NCI-H1105 treated with DMSO at 0.1 percent for 48 hours (cell line): ENCODE measurements around the gene KIF2C.
"Not testable (repeated sequence)": the region's sequence is repeated elsewhere in the genome, so short reads cannot be mapped to it uniquely, and the experiment has no call there.

Experiments used
- DNase-seq: peaks from one replicate; lab custom pipeline; 2025; lab: John Stamatoyannopoulos, UW

The KIF2C gene

DNA sequence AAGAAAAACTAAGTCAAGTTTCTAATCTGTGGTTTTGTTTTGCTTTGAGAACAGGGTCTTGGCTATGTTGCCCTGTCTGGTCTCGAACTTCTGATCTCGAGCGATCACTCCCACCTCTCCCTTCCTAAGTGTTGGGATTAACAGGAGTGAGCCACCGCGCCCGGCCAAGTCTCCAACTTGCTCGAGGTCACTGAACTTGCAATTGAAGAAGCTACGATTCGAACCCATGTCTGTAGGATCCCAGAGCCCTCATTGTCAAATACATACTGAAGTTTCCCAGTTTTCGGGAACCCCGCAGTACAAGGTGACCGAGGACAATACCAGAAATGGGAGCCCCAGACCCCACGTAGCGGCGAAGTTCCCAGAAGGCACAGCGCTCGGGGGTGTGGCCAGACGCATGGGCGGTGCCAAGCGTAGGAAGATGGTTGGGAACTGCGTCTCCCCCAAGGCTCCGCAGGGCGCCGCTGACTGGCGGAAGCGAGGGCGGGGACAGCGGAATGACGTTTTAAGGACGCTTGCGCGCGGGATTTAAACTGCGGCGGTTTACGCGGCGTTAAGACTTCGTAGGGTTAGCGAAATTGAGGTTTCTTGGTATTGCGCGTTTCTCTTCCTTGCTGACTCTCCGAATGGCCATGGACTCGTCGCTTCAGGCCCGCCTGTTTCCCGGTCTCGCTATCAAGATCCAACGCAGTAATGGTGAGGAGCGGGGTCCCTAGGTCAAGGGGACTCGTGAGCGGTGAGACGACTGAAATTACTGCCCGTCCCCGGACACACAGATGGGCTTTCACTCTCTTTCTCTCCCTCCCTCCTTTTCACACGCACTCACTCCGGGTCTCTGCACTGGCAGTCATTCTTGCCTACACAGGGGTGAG, at the start of gene KIF2C:
Gene KIF2C, plus strand, starts transcription at position 531 of the 872 bp plus-strand sequence. Its CDS starts 96 bp downstream, at position 627.
- DNase-seq: peak; percentile 98

DNA sequence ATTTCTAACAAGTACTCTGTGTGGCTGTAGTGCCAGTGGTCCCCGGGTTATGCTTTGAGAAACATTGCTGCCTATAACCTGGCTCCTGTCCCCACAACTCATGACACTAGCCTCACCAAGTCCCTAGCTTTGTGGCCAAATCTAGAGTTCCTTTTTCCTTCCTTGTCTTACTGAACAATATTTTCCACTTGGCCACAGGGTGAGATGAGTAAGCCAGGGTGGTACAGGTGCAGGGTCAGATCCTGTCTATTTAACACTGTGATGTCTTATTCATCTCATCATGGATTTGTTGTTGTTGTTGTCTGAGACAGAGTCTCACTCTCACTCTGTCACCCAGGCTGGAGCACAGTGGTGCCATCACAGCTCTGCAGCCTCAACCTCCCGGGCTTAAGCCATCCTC, 46.5 kb upstream of the KIF2C start:
- no peak for DNase-seq

DNA sequence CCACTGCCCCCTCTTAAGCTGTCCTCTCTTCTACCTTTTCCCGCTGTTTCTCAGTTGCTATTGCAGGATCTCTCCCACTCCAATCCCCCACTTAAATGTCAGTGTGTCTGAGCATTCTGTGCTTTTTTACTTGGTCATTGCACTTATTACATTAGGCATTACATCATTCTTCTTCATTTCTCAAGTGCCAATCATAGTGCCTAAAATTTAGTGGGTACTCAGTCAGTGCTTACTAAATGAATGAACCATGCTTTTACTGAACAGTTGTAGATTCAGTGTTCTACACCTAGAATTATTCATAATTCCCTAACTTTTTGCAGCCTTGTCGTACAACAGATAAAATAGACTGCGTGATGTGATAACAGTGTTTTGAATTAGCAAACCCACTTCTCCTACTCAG, 45.7 kb upstream of the KIF2C start:
- DNase-seq: no peak

DNA sequence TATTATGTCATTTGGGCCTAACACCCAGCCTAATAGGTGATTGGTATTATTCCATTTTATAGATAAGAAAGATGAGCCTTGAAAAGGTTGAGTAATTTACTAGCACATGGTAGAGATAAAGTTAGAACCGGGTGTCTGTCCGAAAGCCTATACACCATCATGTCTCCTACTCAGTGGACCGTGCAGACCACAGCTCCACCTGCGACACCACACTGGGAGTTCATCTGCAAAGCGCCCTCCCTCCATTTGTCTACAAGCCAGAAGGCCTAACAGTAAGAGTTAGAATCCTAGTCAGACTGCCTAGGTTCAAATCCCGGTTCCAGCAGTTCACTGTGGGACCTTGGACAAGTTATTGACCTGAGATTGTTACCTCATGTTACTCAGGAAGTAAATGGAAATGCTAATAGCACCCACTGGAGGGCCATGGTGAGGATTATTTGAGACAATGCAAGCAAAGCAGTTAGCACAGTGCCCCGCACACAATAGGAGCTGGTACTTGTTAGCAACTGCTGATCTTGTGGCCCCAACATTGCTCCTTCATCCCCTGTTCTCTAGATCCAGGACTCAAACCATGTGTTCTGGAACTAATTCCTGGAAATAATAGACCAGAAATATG, 44.7 kb upstream of the KIF2C start:
- no peak for DNase-seq

DNA sequence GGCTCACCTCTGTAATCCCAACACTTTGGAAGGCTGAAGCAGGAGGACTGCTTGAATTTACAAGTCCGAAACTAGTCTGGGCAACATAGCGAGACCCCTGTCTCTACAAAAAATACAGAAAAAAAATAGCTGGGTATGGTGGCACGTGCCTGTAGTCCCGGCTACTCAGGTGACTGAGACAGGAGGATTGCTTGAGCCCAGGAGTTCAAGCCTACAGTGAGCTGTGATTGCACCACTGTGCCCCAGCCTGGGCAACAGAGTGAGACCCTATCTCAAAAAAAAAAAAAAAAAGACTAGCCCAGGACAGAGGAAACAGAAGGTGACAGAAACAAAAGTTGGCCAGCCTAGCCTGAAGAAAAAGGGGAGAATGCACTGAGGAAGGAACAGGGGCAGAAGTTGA, 44.0 kb upstream of the KIF2C start:
- DNase-seq: no peak

DNA sequence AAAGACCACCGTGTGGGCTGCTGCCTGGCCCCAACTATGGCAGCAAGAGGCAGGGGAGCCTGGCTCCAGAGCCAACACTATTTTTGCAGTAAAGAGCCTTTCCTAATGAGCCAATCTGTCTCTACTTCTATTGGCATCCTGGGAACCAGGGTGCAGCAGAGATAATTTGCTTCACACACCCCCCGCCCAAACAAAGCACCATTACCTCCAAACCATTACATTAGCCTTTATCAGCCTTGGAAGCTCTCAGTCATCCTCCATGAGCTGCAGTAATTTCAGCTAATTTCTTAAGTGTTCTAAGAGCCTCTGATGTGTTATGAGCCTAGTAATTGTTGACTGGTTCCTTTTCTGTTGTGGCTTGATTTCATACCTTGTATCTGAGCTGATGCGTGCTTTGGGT, 43.5 kb upstream of the KIF2C start:
- no peak for DNase-seq

DNA sequence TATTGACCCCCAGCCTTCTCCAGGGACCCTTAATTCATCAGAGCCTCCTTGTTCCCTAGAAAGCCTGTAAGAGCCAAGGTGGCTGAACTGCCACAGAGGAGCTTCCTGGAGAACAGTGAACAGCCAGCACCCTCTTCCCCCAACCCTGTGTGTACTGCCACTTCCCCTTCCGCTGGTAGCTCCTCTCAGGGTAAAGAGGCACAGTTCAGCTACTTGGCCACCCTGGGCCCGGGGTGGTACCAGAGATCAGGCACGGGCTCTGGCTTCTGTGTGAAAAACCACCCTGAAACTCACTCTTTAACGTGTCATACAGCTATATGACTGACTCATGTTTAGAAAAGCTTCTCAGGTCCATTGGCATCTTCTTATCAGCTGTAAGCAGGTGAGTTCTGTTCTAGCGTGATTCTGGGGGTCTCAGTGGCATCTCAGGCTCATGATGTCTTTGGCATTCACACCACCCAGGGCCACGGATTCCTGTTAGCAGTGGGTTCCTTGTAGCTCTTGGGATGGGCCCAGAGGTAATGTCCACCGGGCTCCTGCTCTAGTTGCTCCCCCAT, 42.8 kb upstream of the KIF2C start:
- no peak for DNase-seq

DNA sequence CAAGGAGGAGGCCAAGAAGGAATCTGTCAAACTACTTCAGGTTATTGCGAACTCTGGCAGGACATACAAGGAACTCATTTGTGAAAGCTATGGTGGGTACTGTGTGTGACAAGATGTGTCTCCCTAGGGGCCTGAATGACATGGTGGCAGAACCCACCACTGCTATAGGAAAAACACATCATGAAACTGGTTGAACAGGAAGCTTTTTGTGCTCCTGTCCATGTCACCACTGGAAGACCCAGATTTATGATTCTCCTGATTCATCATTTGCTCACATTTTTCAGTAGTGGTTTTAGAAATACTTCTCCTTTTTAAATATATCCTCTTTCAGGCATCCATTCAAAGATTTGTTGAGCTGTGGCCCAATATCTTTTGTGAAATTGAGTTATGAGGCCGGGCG, 41.5 kb upstream of the KIF2C start:
- no peak for DNase-seq

DNA sequence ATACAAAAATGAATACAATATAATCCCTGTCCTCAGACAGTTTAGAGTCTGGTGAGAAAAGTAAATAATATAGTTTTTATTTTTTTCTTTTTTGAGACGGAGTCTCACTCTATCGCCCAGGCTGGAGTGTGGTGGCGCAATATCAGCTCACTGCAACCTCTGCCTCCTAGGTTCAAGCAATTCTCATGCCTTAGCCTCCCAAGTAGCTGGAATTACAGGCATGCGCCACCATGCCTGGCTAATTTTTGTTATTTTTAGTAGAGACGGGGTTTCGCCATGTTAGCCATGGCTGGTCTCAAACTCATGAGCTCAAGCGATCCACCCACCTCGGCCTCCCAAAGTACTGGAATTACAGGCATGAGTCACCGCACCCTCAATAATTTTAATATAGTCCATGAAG, 40.3 kb upstream of the KIF2C start:
- DNase-seq: not testable (repeated sequence)

DNA sequence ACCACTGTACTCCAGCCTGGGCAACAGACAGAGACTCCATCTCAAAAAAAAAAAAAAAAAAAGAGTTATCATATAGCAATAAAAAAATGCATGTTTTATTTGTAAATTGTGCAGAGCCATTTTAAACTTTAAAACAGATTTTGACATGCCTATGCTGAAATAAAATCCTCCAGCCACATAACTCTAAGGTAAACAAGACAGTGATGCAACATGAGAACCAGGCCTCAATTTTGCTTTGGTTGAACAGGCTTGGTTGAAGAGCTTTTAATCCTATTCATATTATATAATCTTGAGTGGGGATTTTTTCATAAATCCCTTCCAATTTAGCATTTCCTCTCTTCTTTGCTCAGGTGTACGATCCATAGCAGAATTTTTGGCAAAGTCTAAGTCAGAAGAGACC, 39.1 kb upstream of the KIF2C start:
- DNase-seq: no peak

DNA sequence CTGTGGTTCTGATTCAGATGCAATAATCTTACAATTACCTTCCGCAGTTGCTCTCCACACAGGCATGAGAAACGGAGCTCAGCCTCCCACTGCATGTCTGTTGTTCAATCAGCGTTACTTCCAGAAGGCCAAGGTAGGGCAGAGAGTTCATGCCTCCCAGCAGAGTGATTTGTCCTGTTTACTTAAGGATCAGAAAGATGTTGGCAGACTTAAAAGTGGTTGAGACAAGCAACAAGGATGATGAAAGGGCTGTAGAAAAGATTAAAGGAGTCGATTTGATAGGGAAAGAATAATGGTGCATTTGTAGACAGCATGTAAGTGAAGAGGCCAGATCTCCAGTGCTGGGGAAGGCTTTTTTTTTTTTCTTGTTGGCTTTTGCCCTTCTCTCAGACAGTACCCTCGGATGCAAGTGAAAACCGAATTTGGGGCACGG, 38.5 kb upstream of the KIF2C start:
- no peak for DNase-seq

DNA sequence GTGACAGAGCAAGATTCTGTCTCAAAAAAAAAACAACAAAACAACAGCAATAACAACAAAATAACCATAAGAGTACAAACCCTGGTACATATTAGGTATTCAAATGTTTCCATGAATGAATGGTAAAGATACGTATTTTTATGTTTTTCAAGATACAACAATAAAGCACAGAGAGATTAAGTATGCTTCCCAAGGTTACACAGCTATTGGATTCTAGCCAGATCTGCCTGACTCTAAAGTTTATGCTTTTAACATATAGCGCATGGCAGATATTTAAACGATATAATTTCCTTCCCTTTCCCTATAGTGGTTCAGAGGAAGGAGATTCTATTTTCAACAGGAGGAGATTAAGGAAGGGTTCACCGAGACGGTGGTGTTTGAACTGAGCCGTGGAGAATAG, 34.2 kb upstream of the KIF2C start:
- no peak for DNase-seq

DNA sequence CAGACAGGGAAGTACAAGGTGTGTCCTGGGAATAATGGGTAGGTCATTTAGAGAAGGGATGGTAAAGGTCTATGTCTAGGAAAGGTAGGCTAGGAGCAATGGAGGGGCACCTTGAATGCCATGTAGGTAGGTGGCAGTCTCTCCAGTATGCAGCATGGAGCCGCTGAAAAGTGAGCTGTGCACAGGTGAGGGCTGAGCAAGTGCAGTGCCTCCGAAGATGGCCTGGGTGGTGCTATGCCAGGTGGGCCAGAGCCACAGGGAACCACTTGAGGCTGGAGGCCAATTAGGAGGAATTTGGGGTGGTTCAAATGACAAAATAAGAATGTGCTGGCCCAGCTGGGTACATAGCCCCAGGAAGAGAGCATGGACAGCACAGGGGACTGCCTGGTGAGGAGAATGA, 33.7 kb upstream of the KIF2C start:
- DNase-seq: no peak

DNA sequence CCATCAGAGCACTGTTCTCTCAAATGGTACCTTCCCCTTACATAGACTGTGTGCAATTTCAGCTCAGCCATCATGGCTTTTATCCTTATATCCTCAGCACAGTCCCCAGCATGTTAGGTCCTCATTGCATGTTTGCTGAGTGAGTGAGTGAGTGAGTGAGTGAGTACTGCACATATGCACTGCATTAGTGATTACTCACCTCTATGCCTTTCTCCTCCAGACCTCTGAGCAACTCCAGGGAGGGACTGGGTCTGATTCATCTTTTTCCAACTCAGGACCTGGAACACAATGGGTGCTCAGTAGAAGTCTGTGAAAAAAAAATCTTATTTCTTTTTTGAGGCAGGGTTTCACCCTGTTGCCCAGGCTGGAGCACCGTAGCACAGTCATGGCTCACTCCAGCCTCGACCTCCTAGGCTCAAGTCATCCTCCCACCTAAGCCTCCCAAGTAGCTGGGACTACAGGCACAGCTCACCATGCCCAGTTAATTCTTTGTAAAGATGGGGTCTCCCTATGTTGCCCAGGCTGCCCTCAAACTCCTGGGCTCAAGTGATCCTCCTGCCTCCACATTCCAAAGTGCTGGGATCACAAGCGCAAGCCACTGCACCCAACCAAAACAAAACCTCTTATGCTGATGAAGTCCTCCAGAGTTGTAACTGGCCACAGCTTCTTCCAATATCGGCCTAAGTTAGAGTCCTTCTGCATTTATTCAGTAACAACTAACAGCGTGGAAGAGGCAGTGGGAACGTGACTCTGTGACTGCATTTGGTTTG, 32.3 kb upstream of the KIF2C start:
- DNase-seq: no peak

DNA sequence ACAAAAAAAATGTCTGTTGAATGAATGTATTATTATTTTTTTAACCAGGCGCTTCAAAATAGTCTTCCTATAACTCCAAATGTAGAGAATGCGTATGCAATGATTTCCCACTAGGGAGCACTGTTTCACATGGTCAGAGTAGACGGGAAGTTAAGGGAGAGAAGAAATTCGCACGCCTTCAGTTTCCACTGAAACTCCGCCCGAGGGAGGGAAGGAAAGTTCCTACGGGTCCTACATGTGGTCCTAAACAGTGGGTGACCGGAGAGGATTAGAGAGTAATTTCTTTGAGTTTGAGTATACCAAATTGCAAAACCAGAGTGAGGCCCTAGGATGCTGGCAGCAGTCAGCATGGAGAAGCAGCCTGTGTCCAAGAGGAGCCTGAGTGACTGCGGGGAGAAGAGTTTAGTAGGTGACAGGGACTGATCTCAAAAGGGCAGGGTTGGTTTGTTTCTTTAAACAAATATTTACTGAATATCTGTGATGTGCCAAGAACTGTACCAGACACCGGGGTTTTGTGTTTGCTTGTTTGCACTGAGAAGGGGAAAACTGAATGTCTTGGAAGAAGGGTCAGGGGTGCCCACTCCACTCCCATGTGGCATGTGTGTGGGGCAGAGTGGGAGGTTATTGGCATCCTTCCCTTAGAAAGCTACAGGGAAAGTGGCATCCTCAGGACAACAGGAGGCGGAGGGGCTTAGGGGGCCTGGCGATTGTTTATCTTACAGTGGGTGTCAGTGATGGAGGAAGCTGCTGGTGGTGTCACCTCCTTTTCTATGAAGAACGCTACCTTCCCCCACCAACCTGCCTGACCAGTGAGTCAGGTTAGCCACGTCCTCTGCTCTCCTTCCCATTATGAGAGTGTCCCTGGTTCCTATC, 31.4 kb upstream of the KIF2C start:
- no peak for DNase-seq

DNA sequence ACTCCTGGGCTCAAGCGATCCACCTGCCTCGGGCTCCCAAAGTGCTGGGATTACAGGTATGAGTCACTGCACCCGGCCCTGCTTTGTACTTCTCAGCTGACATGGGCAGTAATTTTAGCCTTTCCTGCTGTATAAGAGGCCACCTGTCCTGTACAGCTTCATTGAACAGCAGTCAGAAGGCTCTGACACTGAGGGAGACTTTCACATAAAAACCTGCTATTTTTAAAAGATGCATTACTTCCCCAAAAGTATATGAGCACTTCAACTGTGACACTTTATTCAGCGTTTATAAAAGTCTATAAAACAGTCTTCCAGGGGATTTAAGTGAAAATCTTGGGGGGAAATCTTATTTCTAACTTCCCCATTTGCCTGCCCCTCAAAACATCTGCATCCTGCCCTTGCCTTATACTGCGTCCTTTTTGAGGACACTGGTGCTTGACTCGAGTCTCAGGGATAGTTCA, 26.3 kb upstream of the KIF2C start:
- no peak for DNase-seq

DNA sequence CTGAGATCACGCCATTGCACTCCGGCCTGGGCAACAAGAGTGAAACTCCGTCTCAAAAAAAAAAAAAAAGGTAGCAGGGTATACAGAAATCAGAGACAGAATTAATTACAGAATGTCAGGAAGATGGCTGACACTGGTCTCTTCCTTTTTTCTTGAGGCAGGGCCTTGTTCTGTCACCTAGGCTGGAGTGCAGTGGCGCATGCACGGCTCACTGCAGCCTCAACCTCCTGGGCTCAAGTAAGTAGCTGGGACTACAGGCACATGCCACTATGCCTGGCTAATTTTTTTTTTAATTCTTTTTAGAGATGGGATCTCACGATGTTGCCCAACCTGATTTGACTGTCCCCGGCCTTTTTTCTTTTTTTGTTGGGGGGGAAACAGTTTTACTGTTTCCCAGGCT, 25.1 kb upstream of the KIF2C start:
- DNase-seq: no peak

DNA sequence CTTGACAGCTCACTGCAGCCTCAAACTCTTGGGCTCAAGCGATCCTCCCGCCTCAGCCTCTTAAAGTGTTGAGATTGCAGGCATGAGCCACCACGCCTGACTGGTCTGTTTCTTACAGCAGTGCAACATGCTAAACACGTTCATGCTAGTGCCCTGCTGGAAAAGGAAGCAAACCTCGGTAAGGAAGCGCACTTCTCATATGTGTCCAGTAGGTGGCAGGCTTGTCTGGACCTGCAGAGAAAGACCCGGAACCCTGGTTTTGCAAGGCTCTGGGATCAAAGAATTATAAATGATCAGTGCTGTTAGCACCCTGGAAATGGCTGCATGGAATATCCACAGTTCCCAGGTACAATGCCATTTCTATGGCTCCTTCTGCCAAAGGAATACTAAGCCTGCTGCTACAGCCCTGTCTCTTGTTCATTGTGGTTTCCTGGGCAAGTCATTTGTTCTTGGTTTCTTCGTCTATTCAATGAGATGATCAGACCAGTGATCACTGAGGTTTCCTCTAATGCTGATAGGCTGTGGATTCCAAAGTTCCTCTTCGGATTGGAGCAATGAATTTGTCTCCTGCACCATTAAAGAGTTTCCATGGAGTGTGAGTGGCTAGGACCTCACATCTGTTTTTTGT, 24.6 kb upstream of the KIF2C start:
- DNase-seq: peak; percentile 70

DNA sequence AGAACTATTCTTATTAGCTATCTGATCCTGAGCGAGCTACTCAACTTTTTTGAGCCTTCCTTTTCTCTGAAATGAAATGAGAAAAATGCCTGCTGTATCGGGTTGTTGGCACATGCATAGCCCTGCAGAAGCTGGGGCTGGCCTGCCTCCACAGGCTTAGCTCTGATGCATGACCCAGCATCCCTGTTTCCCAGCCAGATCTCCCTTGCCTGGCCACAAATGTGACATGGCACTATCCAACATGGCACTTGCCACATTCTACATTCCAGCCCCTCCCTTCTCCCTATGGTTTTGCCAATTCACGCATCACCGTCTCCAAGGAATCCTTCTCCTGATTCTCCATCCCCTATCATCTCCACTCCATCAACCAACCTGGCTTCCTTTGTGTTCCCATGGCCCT, 22.5 kb upstream of the KIF2C start:
- DNase-seq: no peak

DNA sequence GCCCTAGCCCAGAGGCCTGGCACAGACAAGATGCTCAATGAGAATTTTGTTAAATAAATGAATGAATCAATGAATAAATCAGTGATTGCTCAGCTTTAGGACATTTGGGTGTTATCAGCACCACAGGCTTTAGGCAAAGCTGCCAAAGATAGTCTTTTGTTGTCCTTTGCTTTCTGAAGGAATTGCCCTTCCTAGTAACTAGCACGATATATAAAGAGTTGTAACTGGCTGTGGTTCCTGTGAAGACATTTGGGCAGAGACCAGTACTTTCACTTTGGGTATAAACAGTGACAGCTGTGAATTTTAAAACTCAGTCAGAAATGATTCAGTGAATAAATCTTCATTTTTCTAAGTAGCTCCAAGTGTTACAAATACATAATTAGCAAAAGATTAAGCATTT, 22.0 kb upstream of the KIF2C start:
- DNase-seq: no peak

DNA sequence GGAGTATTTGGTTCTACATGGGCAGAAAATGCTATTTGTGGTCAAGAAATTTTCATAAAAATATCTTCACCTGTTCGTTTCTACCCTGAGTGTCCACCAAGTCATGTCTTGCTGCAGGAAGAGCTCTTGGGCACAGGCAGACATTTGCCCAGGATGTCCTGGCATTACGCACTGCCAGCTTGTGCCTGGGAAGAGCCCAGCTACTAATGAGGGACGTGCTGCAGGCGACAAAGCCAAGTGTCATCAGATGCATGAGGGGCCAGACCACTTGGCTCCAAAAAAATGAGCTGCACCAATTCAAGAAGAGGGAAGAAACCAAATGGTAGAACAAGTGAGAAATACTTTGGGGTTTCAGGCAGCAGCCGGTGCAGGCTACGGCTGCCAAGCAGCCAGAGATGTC, 21.5 kb upstream of the KIF2C start:
- DNase-seq: no peak
